ENCODE measurements around the gene TC2N.
"Not testable (repeated sequence)": the region's sequence is repeated elsewhere in the genome, so short reads cannot be mapped to it uniquely, and the experiment has no call there.

Gene TC2N

DNA sequence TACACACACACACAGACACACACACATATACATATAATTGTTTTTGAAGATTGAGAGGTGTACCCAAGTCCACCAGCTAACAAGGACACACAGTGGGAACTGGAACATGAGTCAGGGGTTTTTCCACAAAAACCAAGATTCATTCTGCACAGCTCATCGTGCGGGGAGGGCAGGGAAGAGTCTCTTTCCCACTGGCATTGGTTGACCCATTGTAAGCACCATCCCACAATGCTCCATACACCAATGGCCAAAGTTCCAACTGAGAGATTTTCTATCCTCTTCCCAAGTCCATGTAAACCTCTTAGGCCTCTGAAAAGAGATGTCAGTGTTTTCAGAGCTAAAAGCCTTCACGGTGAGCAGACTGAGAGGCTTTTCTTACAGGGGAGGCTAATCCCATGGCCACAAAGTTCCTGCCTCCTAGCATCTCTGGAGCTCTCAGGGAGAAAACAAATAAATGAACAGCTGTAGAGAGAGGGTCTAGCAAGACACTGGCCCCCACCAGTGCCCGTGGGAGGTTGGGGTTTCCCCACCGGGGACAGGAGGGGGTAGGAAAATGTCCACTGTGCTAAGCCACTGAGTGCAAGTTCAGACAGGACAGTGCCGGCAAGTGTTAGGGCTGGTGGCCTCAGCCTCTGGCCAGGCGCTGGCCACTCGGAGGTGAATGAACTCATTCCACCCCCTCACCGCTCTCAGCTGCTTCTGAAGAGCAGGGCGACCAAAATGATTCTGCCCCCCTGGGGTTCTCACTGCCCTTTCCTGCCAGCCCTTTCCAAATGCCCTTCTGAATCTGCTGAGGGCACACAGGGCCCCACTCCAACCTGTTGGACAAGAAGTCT is 21.5 kb upstream of the TC2N start:
- DNase-seq = no peak

DNA sequence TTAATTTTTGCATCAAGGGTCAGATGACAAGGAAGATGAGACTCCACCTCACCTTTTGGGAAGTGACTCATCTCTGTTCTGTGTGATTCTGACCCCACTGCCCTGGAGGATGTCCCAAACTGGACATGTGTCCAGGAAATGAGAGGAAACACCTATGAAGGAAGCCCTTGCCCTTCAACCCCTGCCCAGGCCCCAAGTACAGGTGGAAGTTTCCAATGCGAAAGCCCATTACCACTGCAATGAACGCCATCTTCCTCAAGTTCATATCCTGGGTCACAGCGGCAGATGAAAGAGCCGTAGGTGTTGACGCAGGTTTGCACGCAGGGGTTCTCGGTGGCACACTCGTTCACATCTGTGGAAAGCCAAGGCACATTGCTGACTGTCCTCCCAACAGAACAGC is 19.6 kb upstream of the TC2N start:
- no peak for DNase-seq

DNA sequence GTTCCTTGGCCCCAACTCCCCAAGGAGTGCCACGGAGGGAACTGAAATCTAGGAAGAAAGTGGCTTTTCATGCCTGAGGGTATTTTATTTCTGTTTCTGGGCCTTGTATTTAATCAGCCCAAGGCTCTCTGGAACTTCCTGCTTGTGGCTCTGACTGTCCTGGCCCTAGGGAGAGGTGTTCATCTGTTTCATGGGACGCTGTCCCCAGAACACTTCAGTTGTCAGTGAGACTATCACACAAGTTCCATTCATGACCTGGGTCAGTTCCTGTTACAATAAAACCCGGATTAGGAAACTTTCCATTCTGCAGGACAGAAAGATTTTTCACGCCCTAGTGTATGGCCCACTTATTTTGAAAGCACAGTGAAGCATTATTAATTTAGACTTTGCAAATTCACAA is 18.5 kb upstream of the TC2N start:
- DNase-seq = no peak

DNA sequence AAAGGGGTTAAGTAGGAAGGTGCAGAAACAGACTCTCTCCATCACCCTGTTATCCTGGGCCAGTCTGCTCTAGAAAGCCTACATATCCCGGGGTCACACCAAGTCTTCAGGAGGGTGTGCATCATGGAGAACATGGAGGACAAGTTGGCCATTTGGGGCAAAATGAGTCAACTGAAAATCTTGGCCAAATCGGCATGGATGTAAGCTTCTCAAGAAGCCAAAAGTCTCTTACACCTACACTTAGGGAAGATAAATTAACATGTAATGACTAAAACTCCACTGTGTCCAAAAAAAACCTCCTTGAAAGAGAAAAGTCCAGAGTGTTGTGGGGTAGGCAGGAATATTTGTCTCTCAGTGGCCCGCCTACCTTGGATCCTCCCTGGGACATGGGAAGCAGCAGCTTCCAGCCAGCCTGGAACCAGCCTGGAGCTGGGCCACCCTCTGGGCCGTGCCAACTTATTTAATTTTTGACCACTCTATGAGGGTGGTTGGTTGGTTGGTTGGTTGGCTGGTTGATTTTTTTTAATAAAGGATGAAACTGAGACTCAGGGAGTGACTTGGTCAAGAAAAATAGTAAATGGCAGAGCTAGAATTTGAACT is 17.9 kb upstream of the TC2N start:
- no peak for DNase-seq

DNA sequence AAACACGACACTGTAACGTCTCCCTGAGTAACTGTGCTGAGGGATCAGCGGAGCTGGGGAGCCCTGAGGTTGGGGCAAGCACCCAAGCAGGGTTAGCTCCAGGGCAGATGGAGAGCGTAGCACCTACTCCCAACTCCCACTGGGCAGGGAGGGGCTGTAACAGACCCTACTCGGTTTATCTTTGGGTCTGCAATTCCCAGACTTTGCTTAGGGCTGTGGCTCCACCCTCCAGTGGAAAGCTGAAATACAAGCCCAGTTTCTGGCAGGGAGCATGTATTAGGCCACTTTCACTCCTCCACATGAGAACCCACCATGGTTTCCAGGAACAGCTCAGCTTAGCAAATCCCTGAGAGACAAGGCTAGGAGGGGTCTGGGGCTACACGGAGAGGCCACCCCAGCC is 17.3 kb upstream of the TC2N start:
- no peak for DNase-seq

DNA sequence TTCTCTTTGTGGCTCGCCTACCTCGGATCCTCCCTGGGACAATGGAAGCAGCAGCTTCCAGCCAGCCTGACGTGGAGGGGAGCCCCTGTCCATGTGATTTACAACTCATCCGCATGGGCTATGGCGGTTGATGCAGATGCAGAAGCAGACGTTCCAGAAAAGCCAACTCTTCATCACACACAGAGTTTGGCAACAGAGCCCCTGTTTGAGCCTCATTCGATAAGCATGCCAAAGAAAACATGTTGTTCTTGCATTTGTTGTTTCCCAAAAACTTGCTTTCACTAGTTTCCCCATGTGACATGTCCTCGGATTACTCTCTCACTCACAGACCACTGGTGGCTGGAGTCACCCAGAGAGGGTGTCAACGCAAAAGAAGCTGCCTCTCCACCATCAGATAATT is 16.4 kb upstream of the TC2N start:
- DNase-seq = no peak

DNA sequence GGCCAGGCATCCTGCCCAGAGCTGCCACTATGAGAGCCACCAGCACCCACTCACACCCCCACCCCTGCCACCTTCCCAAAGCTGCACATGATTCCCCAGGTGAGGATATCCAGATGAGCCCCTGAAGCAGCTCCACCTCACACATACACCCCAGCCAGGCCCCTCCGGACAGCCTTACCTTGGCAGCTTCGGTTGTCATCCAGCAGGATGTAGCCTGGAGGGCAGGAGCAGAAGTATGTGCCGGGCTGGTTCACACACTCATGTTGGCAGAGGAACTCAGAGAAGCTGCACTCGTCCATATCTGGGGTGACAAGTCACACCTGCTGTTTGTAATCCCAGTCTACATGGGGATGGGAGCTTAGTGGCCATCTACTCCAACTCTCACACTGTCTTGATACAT is 15.4 kb upstream of the TC2N start:
- no peak for DNase-seq

DNA sequence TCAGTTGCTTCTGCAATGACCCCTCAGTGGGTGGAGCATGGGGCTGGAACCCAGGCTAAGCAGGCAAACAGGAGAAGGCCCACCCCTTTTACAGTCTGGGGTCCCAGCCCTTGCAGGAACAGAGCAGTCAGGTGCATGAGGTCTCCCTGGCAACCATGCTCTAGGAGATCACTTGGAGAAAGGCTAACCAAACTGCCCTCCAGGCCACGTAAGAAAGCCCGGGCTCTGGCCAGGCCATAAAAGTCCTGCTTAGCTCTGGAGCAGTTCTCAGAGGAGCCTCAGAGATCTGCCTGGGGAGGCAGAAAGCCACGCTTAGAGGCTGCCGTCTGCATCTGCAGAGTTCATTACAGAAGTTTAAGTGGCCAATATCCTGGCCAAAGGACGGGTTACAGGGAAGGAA is 15.0 kb upstream of the TC2N start:
- DNase-seq = no peak

DNA sequence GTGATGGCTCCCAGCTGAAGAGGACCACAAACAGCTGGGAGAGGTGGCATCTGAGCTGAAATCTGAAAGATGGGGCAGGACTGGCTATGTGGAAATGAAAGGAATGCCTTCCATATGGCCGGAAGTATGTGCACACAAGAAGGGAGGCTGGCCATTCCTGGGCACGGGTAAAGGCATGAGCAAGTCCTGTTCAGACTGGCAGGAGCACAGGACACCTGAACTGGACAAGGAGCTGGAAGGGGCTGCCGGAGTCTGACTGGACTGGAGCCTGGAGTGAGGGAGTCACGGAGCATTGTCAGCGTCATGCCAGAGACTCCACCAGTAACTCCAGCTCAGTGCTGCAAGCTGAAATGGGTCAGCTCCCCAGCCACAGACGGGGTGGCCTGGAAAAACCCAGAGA is 11.9 kb upstream of the TC2N start:
- DNase-seq = no peak

DNA sequence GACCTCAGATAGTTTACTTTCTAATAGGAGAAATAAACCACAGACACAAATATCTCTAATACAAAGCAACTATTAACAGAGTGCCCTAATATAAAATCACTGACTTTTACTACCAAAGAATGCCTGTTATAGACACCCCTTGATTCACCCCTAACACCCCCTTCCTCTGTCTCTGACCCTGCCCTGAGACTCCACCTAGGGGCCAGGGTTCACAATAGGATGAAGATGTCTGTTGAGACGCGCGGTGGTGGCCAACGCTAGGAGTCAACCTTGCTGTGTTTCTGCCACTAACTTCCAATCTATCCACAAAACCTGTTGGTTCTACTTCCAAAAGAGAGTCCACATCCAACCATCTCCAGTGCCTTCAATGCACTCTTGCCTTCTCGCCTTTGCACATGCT is 10.9 kb upstream of the TC2N start:
- DNase-seq = no peak

DNA sequence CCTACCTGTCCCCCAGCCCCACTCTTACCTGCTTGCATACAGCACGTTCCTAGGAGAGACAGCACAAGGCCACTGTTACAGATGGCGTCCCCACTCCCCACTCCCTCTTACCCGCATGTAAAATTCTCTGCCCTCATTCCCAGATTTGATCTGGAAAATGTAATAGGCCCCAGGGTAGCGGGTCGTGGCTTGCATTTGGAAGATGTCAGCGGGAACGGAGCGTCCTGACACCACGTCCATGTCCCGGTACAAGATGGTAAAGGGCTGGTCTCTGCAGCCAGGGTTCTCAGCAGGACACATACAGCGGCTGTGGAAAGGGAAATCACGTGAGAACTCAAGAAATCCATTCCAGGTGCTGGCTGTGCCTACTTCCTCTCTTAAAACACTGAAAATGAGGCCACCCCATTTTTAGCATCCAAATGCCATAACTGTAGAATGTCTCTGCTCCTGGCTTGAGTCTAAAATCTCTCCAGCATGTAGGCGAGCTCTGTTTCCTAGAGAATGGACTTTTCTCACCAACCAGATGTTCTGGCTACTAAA is 10.1 kb upstream of the TC2N start:
- DNase-seq = no peak

DNA sequence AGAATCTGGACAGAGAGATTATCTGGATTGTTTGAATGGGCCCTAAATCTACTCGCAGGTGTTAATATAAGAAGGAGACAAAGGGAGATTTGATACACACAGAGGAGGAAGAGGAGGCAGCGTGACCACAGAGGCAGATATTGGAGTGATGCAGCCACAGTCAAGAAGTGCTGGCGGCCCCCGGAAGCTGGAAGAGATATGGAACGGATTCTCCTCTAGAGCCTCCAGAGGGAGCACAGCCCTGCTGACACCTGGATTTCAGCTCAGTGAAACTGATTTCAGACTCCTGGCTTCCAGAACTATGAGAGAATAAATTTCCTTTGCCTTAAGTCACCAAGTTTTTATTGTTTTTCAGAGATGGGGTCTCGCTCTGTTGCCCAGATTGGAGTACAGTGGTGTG is 9.2 kb upstream of the TC2N start:
- DNase-seq = no peak

DNA sequence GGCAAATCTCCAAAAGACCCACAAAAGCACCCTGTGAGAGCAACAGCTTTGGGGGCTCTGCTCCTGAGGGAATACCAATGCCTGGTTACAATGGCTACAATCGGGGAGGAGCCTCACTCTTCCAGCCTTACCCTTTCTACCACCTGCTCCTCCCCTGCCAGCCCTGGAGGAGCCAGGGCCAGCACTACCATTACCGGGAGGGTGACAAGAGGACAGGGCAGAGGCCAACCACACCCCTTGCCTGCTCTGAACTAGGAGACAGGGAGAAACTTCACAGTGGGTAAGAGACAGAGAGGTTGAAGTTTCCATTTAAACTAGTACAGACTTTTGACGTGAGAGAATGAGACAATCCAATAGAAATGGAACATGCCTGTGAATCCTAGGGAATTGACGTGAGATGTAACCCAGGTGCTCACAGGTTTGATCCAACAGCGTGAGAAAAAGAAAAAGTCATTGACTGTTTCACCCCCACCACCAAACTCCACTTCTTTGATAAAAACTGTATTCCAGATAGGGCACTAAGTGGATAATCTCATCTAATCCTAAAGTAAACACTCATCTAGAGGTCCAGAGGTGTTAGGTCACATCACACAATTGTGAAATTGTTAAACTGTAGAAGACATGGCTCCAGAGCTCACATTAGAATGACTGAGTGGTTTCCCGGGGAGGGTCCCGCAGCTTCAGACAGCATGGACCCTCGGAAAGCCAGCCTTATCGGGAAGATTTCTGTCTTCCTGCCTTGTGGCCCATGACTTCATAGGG is 8.4 kb upstream of the TC2N start:
- DNase-seq = no peak

DNA sequence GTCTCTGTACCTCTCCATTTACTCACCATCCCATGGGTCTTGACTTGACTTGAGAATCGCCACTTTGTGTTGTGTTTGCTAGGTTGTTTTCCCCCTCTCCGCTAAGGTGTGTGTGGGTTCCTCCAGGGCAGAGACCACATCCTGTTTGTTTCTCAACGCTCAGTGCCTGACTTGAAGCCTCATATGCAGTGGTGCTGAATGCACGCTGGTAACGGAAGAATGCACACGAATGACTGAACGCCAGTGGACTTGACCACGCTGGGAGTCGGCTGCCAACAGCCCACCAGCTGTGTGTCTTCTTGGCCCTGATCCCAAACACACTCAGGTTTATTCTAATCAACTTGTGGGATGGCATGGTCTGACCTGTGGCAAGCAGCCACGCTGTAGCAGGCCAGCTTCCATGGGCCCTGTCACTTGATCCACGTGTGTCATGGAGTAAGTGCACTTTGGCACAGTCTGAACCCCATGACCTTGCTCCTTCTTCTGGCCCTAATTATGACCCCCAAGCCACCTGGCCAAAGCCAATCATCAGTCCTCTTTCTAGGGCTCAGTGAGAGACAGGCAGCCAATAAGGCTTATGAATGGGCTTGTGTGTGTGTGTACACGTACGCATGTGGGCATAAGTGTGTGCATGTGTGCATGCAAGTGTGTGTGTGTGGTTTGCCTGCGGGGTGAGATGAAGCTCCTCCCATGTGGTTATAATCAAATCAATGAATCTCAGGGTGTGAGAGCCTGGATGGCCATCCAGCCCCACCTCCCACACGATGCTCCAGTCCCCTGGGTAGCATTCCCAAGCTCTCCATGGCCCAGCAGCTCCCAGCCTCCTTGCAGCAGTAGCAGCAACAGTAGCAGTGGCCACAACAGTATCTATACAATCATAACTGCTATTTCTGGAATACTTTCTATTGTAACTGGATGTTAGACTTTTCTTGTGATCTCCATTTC is 6.4 kb upstream of the TC2N start:
- DNase-seq = no peak

DNA sequence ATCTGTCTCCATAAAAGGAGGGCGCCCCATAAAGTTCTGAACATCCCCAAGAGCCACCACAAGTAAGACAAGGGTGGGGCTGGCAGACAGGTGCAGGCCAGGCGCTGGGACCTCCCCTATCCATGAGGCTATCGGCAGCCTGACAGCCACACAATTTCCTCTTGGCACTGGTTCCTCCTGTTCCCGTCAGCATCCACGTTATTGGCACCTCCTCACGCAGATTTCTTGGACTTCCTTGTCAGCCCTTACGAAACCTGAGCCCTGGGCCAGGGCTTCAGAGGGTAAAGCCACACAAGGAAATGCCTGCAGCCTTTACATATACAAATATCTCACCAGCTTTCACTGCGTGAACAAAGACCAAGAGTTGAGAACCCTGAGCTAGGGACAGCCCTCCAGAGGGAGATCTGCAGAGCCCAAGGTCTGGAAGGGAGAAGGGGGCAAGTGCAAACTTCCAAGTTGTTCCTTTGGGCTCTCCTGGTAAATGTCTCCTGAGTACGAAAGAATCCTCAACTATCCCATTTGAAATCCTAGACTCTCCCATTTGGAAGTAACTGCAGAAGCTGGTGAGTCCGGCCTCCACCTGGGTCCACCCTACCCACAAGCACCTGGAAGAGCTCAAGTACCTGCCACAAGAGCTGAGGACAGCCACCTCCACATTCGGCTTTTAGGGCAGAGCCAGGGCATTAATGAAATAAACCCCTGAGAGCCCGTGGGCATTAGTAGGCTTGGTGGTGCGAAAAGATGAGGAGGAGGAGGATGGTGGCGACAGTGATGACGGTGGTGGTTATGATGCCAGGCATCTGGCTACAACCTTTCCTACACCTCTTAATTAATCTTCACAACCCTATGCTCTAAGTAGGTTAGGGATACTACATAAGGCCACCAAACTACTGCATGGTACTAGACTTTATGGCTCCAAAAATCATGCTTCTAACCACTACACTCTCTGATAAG is 5.5 kb upstream of the TC2N start:
- no peak for DNase-seq

DNA sequence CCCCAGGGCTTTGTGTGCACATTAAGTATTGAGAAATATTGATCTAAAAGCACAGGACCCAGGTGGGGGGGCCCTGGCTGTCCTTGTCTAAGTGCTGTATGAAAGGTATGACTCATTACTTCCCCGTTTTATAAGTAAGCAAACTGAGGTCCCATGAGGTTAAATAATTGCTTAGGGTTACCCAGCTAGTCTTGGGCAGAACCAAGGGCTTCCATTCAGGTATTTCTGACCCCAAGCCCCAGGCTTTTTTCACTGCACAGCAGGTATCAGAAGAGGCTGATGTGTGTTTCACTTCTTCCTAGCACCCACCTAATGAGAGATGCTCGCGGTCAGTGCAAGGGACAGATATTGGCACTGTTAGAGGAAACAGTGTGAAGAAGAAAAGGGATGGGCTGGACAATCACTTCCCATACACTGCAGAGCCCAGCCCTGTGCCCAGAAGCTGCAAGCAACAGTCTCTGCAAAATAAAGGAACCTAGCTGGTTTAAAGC is 4.7 kb upstream of the TC2N start:
- no peak for DNase-seq

DNA sequence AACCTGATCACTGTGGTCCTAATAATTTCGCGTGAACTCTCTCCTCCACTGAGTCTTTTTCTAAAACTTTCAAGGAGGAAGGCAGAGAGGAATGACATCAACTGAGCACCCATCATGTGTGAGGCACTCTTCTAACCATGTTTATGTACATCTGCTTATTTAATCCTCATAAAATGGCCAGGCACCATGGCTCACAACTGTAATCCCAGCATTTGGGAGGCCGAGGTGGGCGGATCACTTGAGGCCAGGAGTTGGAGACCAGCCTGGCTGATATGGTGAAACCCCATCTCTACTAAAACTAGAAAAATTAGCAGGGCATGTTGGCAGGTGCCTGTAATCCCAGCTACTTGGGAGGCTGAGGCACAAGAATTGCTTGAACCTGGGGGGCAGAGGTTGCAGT is 4.1 kb upstream of the TC2N start:
- DNase-seq = not testable (repeated sequence)

DNA sequence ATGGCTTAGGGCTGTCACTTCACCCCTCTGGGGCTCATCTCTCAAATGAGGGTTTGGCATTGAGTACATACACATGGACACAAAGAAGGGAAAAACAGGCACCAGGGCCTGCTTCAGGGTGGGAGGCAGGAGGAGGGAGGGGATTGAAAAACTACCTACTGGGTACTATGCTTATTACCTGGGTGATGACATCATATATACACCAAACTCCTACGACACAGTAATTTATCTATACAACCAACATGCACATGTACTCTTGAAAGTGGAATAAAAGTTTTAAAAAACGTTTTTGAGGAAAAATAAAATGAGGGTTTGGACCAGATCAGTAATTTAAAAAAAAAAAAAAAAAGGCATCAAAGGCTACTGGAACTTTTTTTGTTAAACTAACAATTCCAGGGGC is 3.6 kb upstream of the TC2N start:
- DNase-seq = no peak

DNA sequence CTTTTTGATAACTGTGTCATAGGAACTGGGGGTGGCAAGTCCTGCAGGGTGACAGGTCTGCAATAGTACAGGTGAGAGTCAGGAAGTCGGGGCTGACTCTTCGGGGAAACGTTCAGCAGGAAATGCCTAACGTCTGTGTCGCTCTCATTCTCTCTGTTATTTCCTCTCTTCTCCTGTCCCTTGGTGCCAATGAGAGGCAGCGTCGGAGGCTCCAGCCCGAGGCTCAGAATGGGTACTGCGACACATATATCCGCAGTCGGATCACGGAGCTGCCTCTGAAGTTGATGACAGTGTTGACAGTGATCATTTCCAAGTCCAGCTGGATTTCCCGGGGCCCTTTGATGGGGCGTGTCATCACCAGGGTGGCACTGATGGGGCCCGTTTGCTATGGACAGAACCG is 2.7 kb upstream of the TC2N start:
- no peak for DNase-seq

DNA sequence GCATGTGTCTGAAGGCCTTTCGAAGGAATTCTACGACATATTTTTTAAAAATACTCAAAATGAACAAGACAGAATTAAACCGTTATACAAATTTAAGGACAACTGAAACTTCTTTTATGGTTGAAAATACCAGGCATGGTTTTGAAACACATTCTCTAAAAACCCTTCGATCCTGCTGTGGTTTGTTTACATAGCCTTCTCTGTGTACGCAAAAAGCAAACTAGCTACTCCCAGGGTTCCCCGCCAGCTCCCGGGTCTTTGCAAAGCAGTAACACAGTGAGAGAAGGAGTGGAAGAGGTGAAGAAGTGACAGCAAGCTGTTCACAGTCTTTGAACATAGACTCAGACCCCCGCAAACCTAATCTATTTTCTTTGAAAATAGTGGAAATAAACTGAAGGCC is 2.2 kb upstream of the TC2N start:
- DNase-seq = no peak
